CD4-positive, alpha-beta T cell treated with Interleukin-10 for 1 hour (primary cell): ENCODE measurements around the gene LIM2.
A peak's percentile ranks its signal among the peaks of the same experiment; 100 is the strongest.

Experiments
- DNase-seq: peaks from one replicate; pipeline ENCODE4 v3.0.0-alpha.2; 2020

LIM2 gene

GRCh38 chr19:51338563-51339312, 49.0 kb downstream of the LIM2 start:
- peak; percentile 85 for DNase-seq

- no peak for DNase-seq
Measured at GRCh38 chr19:51337861-51338562, 49.8 kb downstream of the LIM2 start.

- no peak for DNase-seq
Measured at GRCh38 chr19:51337141-51337860, 50.5 kb downstream of the LIM2 start.

- DNase-seq = no peak
Measured at GRCh38 chr19:51333836-51334460, 53.8 kb downstream of the LIM2 start.

- DNase-seq = no peak
Measured at GRCh38 chr19:51331716-51332115, 56.1 kb downstream of the LIM2 start.

GRCh38 chr19:51331193-51331592, 56.6 kb downstream of the LIM2 start:
- no peak for DNase-seq

- DNase-seq = no peak
Measured at GRCh38 chr19:51330366-51330765, 57.4 kb downstream of the LIM2 start.
